GM19035 (cell line): ENCODE results near the gene TPP1.

Source experiments
- ATAC-seq: cut with Tn5 transposase; IDR thresholded peaks from one replicate; pipeline ENCODE4 v1.9.1; 2021; ENCODE audit not compliant: unreplicated experiment

TPP1 gene

GRCh38 chr11:6629573-6629891 is 10.3 kb upstream of the TPP1 start:
- no peak for ATAC-seq

- ATAC-seq: no peak
Measured at GRCh38 chr11:6628526-6628925, 9.3 kb upstream of the TPP1 start.

- ATAC-seq: peak; percentile 77
Measured at GRCh38 chr11:6627762-6628241, 8.6 kb upstream of the TPP1 start.

DNA sequence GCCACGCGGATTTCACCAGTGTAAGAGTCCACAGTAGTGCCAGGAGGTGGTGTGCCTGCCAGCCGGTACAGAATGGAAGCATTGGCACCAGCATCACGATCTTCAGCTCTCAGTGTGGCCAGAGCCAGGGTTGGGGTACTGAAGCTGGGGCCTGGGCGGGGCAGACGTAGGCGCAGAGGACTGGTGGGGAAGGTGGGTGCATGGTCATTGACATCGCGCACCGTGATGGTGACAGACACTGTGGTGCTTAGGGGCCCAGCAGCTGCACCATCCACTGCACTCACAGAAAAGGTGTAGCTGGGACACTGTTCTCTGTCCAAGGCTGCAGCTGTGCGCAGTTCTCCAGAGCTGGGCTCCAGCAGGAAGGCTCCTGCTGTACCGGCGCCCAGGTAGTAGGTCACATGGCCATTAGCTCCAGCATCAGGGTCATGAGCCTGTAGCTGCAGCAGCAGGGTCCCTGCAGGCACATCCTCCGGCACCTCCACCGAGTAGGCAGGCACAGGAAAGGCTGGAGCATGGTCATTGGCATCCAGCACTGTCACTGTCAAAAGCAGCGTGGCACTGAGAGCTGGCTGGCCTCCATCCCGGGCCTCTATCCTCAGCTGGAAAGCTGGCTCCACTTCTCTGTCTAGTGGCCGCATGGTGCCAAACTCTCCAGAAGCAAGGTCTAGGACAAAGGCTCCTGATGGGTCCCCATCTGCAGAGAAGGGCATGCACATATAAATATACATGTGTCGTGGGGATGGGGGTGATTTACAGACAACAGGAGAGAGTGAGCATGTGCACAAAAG is 7.9 kb upstream of the TPP1 start:
- no peak for ATAC-seq

DNA sequence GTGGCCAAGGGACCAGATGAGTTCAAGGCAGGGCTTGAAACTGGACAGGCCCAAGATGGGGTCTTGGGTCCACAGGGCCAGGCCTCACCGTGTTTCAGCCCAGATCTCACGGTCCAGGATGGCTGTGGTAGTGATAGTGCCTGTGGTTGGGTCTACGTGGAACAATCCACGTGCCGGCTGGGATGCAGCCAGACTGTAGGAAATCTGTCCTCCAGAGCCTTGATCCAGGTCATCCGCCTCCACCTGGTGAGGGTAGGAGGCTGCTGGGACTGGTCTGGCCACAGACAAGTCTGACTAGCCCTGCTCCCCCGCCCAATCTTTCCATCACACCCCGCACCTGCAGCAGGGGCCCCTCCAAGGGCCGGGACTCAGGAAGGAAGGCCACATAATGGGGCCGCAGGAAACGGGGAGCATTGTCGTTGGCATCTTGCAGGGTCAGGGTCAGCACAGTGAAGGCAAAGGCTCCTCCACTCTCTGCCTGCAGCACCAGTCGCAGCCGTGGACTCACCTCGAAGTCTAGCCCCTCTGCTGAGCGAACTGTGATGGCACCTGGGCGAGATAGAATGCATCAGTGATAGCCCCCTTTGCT is 6.7 kb upstream of the TPP1 start:
- no peak for ATAC-seq

DNA sequence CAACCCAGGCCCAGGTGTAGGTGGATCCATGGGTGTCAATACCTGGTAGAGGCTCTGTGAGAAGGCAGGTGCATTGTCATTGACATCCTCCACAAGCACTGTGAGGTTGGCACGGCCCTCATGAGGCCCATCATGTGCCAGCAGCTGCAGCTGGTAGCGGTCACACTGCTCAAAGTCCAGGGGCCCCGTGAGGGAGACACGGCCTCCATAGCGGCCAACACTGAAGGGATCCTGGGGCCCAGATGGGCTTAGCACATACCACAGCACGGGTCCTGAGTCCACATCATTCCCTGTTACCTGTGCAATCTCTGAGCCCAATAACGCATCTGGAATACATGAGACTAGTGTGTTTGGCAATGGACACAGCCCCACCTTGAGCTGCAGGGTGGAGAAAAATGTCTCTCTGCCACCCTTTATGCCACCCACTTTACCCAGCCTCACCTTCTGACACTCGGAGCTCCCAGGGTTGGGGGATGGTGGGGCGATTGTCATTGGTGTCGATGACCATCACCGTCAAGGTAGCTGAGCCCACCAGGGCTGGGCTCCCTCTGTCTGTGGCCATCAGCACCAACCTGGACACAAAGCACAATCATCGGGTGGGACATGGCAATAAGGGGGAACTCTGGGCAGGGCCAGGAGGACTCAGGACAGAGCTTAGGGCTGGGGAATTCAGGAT is 6.1 kb upstream of the TPP1 start:
- ATAC-seq: no peak

DNA sequence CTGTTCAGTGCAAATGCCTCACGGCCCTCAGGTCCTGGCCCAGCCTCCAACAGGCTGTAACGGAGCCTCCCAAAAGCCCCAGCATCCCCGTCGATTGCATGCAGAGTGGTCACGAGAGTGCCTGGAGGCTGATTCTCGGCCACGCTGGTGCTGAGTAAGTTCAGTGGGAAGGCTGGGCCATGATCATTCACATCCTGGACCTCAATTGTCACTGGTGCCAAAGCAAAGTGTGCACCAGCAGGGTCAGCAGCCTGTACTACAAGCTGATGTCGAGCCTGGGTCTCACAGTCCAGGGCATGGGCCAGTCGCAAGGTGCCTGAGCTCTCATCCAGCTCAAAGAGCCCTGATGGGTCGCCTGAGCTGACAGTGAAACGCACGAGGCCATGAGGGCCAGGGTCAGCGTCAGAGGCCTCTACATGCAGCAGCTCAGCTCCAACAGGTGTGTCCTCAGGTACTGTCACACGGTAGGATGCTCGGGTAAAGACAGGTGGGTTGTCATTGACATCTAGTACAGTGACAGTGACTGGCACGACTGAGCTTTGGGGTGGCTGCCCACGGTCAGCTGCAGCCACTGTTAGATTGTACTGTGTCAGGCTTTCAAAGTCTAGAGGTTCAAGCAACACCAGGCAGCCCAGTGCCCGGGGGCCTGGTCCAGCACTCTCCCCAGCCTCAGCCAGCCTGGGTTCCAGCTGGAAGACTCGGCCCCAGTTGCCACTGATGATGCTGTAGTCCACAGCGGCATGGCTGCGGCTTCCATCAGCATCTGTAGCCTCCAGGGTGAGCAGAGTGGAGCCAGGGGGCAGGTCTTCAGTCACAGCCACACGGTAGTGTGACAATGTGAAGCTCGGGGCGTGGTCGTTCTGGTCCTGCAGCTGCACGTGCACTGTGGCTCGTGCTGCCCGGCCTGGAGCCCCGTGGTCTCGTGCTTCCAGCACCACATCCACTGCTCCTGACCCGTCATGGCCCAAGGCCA is 4.5 kb upstream of the TPP1 start:
- ATAC-seq: no peak

DNA sequence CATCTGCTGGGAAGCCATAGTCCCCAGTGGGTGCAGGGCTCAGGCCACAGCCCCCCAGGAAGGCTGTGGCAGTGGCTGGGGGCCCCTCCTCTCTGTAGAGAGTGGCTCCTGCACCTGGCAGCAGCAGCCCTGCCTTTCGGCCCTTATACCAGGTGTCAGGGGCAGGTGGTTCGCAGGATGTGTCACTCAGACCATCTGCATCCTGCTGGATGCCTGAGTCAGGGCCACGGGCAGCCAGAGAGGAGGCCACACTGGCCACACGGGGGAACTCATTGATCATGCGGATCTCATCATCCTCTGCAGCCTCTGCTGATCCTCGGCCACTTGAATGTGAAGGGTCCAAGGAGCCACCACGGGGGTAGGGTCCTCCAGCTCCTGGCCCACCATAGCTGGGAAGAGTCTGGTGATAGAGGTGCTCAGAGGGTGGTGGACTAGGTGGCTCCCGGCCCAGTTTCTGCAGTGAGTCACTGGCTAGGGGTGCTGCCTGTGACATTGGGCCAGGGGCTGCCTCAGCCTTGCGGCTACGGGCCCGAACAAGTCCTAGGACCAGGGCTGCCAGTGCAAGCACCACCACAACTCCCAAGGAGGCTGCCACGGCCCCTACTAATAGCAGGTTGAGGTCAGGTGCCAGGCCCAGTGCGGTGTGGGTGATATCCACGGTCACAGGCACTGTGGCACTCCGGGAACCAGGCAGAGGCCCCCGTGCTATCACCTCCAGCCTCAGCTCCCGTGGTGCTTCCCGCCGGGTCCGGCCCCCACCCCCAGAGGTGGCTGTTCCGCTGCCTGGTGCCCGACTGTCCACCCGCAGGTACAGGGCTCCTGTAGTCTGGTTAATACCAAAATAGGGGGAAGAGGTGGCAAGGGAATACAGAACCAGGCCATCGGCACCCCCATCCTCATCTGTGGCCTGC is 3.3 kb upstream of the TPP1 start:
- no peak for ATAC-seq

DNA sequence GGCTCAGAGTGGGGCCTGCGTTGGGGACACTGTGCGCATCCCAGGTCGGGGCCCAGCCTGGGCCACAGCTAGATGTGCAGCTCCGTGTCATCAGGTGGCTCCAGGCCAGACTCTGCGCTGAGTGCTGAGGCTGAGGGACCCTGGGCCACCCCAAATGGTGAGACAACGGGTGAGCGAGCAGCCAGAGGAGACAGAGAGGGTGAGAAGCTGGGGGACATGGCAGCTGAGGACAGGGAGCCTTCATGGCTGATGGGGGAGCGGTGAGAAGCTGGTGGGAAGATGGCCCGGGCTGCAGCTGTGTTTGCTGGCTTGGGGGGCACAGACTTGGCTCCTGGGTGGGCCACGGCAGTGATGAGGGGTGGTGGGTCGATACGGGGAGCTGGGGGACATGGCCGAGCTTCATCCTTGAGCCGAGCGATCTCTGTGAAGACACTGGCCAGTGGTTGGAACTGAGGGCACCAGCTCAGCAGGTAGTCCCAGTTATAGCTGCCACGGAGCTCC is 2.5 kb upstream of the TPP1 start:
- ATAC-seq: no peak

DNA sequence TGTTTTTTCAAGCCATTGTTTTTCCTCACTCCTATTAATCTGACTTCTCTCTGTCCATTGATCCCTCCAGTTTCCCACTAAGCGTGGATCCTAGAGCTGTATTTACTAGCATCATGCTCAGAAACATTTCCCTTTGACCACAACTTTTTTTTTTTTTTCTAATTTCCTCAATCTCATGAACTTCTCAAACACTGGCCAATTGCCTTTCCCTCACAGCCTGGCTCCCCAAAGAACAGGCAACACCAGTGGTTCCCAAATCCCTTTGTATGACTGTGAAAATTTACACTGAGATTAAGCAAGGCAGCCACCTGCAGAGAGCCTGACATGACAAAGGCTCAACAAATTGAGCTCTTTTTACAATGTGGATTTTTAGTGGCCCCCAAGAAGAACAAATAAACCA is 1.4 kb upstream of the TPP1 start:
- ATAC-seq: no peak

DNA sequence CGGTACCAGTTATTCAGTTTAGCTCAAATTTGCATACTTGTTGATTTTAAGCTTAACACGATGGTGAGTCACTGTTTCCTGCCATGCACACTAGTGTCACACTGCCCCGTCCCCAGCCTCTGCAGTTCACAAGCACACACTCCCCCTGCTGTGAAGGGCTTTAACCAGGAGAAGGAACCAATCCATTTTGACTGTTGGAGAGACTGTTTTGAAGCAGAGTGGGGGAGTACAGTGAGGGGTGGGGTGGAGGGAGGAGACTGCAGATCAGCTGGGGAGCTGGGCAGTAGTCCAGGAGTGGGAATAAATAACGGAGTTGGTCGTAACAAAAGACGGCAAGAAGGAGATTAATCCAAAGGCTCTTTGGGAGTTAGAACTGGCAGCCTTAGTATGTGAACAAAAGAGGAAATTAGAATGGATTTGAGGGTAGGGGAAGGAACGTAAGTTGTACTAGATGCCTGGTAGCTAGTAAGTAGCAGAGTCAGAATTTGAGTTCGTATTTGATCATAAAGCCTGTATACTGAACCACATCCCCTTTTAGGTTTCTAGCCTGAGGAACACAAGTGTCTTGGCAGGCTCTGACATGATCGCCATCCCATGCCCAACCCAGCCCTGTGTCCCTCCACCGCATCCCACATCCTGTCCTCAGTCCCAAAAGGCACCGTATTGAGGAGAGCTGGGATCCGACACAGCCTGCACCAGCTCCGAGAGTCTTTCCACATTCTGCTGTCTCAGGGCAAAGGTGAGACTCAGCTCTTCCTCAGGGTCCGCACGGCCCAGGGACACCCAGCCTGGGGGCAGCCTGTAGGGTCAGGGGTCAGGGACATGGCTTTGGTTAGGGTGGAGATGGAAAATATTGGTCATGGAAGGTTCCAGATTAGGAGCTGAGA is 862 bp downstream of the TPP1 start:
- no peak for ATAC-seq

DNA sequence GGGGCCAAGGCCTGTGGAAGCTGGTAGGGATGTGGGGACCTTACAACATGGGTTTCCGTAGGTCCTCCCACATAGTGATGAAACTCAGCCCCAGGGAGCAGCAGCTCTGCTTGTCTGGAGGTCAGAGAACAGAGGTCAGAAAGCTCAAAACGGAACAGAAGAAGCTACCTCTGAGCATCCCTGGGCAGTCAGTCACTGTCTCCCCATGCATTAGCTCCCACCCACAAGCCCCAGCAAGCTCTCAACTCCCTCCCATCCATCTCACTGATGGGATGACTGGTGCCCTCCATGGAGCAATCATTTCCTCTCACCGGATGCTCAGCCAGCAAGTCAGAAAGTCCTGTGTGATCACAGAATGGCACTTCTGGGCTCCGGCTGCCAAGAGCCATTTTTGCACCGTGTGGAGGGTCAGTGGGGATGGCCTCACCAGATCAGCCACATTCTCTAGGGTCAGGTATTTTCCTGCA is 1.9 kb downstream of the TPP1 start:
- no peak for ATAC-seq

DNA sequence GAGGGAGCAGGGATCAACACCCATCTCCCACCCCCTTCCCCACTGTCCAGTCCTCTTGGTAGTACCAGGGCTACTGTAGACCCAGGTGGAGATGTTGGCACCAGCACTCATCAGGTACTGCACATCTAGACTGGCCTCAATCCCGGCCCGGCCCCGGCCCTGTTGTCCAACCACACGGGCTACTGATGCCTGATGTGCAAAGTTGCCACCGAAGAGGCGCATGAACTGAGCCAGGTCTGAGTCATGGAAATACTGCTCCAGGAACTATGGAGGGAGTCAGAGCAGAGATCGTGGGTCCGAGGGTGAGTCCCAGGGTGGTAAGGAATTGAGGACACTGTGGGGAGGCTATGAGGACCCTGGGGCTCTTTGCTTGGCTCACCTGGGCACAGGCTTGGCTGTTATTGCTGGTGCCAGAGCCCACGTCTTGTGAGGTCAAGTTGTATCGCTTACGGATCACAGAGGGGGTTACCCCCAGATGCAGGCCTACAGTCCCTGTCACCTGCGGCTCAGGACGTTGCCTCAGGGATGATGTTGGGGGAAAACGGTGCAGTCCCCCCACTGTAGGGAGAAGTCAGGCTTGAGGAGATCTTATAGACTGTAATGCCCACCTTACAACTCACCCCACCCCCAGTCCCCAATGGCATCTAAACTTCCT is 2.5 kb downstream of the TPP1 start:
- no peak for ATAC-seq

DNA sequence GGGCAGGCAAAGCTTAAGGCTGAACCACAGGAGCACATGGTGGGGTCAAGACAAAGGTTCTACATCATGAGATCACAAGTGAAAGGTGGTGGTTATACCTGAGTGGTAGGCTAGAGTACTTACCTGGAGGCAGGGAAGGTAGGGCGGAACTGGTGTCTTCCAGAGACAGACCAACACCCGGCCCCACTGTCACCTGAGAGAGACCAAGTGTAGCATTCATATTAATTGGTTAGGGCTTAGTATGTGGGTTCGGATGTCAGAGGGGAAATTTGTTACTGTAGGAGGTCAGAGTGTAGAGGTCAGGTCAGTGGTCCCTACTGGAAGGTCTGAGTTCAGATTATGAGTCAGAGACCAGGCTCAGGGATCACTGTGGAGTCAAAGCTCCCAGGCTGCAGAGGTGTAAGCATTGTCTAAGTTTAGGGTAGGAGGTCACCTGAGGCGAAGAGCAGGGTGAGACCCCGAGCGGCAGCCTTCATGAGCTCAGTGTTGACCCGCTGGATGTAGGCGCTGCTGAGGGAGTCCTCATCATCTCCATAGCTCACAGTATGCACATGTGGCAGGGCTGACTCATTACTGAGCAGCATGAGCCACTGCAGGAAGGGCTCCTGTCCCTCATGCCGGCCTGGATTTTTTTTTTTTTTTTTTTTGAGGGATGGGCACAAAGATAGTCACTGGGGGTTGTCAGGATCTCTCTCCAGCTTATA is 3.2 kb downstream of the TPP1 start:
- ATAC-seq: no peak

DNA sequence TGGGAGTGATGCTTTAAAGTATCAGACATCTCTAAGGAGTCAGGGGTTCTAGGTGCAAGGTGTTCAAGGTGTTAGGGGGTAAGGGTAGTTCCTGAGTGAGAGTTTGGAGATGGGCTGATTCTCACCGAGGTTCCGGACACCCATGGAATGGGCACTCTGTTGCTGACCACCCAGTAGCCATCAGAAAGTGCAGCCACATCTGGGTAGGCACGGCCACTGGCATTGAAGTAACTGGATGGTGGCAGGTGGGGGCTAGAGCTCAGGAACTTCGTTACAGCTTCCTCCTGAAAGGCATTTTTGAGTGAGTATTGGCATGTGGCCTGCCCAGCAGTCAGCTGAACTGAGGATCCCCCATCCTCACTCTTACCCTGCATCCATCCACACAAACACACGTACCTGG is 4.2 kb downstream of the TPP1 start:
- no peak for ATAC-seq

DNA sequence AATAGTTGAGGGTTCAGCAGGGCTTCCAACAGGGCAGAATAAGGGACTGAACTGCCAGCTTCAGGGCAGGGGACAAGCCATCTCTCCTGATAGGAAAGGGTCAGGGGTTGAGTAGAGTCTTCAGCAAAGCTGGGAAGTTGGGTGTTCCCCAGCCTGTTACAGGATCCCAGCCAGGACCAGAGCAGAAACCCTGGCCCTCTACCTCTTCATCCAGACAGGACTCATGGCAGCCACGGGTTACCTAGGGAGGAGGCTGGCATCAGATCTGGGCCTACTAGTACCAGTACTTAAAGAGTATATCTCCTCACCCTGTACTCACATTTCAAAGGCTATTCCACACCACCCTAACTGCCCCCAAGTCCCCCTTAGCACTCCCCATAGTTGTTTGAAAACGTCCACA is 4.8 kb downstream of the TPP1 start:
- ATAC-seq: no peak

DNA sequence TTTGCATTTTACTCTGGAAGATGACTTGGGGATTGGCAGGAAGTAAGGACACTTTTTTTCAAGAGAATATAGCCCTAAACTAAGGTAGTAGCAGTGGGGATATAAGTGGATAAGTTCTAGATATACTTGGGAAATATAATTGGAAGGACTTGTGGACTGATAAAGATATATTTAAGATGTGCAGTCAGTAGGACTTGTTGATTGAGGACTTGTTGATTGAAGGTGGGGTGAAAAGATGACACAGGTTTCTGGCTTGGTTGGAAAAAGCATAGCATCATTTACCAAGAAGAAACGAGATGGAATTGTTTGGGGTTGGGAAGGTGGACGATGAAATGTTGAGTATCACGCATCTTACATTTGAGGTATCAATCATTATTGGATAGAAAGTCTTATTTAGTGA is 5.7 kb downstream of the TPP1 start:
- no peak for ATAC-seq
